ENCODE measurements around the gene ACKR1.

ACKR1 gene

GRCh38 chr1:159248311-159248710, 43.6 kb downstream of the ACKR1 start:
- H3K36me3 ChIP-seq (ENCODE audit: control insufficient read depth, insufficient read depth, low read length): no peaks in the 10 kb centered on the region
- H3K27ac ChIP-seq (ENCODE audit: low read depth, low read length): no peak overlapping the region
- H3K27me3 ChIP-seq (ENCODE audit: control insufficient read depth, insufficient read depth, low read length): no peaks in the 10 kb centered on the region
- H3K4me1 ChIP-seq (ENCODE audit: control insufficient read depth, insufficient read depth, low read length): no peaks in the 10 kb centered on the region
- H3K4me3 ChIP-seq (ENCODE audit: low read length): no peak overlapping the region
- H3K9ac ChIP-seq (ENCODE audit: low read length): no peak overlapping the region

DNA sequence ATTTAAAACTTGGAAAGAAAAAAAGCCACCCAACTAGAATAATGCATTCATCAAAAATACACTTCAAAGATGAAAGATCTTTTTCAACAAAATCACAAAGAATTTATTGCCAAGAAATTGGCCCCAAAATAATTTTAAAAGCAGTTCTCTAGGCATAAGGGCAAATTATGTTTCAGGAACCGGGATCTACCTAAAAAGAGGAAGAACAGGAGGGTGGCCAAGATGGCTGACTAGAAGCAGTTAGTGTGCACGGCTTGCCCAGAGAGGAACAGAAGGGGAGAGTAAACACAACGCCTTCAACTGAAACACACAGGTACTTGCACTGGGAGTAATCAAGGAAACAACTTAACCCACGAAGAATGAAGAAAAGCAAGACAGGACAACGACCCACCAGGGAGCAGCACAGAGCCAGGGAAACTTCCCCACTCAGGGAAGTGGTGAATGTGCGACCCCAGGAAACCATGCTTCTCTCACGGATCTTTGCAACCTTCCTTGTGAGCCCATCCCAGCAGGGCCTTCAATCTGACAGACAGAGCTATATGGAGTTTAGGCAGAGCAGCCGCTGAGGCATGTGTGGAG, 46.1 kb downstream of the ACKR1 start:
- Histone ChIP-seq H3K27me3 (ENCODE audit: control insufficient read depth, insufficient read depth, low read length) (no peaks in the 10 kb centered on the region), H3K4me1 (ENCODE audit: control insufficient read depth, insufficient read depth, low read length) (no peaks in the 10 kb centered on the region), H3K4me3 (ENCODE audit: low read length) (no peak overlapping the region), H3K9ac (ENCODE audit: low read length) (no peak overlapping the region), H3K27ac (ENCODE audit: low read depth, low read length) (no peak overlapping the region), H3K36me3 (ENCODE audit: control insufficient read depth, insufficient read depth, low read length) (no peaks in the 10 kb centered on the region)

Data from rectal smooth muscle tissue (tissue), 1 donor.